DOHH2 (cell line): Measurements from ENCODE around the gene COMT.

Experiments used
- CTCF ChIP-seq: fragments of 200-600 bp; sonication (generic); IDR thresholded peaks from one replicate; pipeline ENCODE4 v1.5.1; 2014; ENCODE audit warnings: antibody characterized with exemption, mild to moderate bottlenecking, low read depth, low read length; ENCODE audit not compliant: poor library complexity, severe bottlenecking
- EZH2phosphoT487 ChIP-seq: fragments of 200-600 bp; sonication (generic); IDR thresholded peaks from 2 replicates; pipeline ENCODE4 v1.6.1; 2017; ENCODE audit warnings: borderline replicate concordance, mild to moderate bottlenecking, antibody characterized with exemption, low read length, moderate library complexity, mixed read lengths

- TF ChIP-seq CTCF (no peak), EZH2phosphoT487 (no peak)
Observed at GRCh38 chr22:19937616-19938473, 3.7 kb upstream of the COMT start.
